Central memory CD8-positive, alpha-beta T cell (primary cell): ENCODE data around the gene SNCG.
"Not testable (repeated sequence)": the region's sequence is repeated elsewhere in the genome, so short reads cannot be mapped to it uniquely, and the experiment has no call there.

Source experiments
- ATAC-seq: fragments of 150-1000 bp; cut with Tn5 transposase; replicated peaks from 2 replicates; pipeline ENCODE4 v1.10.0; 2022; ENCODE audit warnings: mild to moderate bottlenecking, moderate FRiP score, moderate number of reproducible peaks; ENCODE audit not compliant: poor library complexity, severe bottlenecking; ENCODE audit errors: extremely low read depth
- DNase-seq, 2 donors: peaks; one replicate each; pipeline ENCODE4 v3.0.0; 2021; ENCODE audit warnings: low spot score in 2 of 2
- H3K27ac Mint-ChIP-seq: one replicate; pipeline ENCODE4 v1.8.0; 2022; ENCODE audit warnings: low read depth, mild to moderate bottlenecking, moderate library complexity, mixed read lengths
- H3K27me3 Mint-ChIP-seq: one replicate; pipeline ENCODE4 v1.8.0; 2022; ENCODE audit warnings: mixed read lengths
- H3K36me3 Mint-ChIP-seq: one replicate; pipeline ENCODE4 v1.8.0; 2022; ENCODE audit warnings: mild to moderate bottlenecking, moderate library complexity, mixed read lengths; ENCODE audit not compliant: insufficient read depth
- H3K4me1 Mint-ChIP-seq: one replicate; pipeline ENCODE4 v1.8.0; 2022; ENCODE audit warnings: mixed read lengths
- H3K4me3 Mint-ChIP-seq: one replicate; pipeline ENCODE4 v1.8.0; 2022; ENCODE audit warnings: mild to moderate bottlenecking, moderate library complexity, mixed read lengths
- H3K9me3 Mint-ChIP-seq: one replicate; pipeline ENCODE4 v1.8.0; 2022; ENCODE audit warnings: mixed read lengths

SNCG gene

DNA sequence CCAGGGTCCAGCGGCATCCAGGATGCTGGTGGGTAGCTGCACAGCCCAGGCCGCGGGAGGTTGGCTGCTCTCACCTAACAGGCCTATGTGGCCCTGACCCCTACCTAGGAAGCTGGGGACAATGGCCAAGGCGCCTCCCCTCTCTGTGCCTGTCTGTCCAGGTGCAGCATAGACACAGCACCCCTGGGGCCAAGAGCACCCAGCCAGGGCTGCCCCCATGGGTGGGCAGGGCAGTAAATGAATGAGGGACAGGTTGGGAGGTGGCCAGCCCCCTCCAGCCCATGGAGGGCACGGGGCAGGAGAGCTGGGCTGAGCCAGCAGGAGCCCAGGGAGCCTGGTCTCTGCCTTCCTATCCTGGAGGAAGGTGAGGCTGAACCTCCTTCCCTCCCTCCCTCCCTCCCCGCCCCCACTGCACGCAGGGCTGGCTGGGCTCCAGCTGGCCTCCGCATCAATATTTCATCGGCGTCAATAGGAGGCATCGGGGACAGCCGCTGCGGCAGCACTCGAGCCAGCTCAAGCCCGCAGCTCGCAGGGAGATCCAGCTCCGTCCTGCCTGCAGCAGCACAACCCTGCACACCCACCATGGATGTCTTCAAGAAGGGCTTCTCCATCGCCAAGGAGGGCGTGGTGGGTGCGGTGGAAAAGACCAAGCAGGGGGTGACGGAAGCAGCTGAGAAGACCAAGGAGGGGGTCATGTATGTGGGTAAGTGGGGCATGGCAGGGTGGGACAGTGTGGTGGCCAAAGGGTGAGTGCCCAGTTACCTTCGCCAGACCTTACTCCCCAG is at the start of gene SNCG:
TSS of gene SNCG (plus strand) at position 484 of the 785 bp plus-strand sequence. CDS start at position 583, 99 bp downstream.
- no peak for DNase-seq

DNA sequence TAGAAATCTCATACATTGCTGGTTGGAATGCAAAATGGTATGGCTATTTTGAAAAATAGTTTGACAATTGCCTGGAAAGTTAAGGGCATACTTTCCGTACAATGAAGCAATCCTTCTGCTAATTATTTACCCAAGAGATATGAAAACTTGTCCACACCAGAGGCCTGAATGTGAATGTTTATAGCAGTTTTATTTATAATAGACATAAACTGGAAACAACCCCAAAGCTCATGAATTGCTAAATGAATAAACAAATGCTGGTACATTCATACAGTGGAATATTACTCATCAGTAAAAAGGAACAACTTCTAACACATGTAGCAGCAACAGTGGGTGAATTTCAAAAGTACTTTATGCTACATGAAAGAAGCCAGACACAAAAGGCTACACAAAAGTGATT is 43.7 kb upstream of the SNCG start:
- H3K4me1 Mint-ChIP-seq: no peaks in the 10 kb centered on the region
- ATAC-seq (no peak), DNase-seq (no peak)
- H3K36me3 Mint-ChIP-seq: peaks cover 18% of the 10 kb centered on the region
- no peaks in the 10 kb centered on the region for H3K27me3 Mint-ChIP-seq
- H3K9me3 Mint-ChIP-seq: no peaks in the 10 kb centered on the region
- no peak overlapping the region for H3K4me3 Mint-ChIP-seq
- no peak overlapping the region for H3K27ac Mint-ChIP-seq

More for the DNA sequence above, at the start of gene SNCG:
- no peak within 1 kb of the TSS for H3K4me3 Mint-ChIP-seq
- no peaks in the 10 kb centered on the region for H3K36me3 Mint-ChIP-seq
- no peaks in the 10 kb centered on the region for H3K27me3 Mint-ChIP-seq
- ATAC-seq: no peak
- H3K4me1 Mint-ChIP-seq: peaks cover 4% of the 10 kb centered on the region
- H3K9me3 Mint-ChIP-seq: no peaks in the 10 kb centered on the region
- H3K27ac Mint-ChIP-seq: no peak within 1 kb of the TSS

DNA sequence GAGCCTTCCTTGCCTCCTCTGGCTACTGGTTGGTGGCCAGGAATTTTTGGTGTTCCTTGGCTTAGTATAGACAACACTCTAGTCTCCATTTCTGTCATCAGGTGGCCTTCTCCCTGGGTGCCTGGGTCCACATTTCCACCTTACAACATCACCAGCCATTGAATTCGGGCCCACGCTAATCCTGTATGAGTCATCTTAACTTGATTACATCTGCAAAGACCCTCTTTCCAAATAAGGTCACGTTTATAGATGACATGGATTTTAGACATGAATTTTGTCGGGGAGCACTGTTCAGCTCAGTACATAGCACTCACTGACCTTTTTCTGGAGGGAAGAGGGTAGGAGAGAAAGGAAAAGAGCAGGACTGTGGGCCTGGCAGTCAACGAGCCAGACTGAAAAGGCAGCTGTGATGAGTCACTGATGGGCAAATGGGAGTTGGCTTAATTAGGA is 40.4 kb upstream of the SNCG start:
- Mint-ChIP-seq H3K27me3 (no peaks in the 10 kb centered on the region), H3K27ac (no peak overlapping the region), H3K9me3 (no peaks in the 10 kb centered on the region), H3K4me1 (no peaks in the 10 kb centered on the region), H3K36me3 (peaks cover 20% of the 10 kb centered on the region), H3K4me3 (no peak overlapping the region)
- DNase-seq (no peak), ATAC-seq (no peak)

DNA sequence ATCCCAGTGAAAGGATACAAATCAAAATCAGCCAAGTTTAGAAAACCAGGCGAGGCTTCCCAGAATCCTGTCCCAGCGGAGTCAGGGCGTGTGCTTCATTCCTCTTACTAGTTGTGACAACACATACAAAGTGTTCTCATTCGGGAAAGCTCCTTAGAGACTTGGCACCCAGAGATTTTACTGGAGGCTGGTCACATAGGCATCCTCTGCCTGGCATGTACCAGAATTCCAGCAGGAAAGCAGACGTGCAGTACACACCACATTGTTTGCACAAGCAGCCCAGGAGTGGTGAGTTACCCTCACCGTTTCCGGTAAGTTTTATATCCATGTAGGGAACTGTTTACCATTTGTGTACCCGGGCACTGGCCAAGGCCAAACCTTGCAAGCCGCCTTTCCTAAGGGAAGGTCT is 35.8 kb upstream of the SNCG start:
- ATAC-seq: no peak
- Mint-ChIP-seq H3K4me1 (no peaks in the 10 kb centered on the region), H3K4me3 (no peak overlapping the region), H3K27ac (no peak overlapping the region), H3K36me3 (peaks cover 14% of the 10 kb centered on the region), H3K27me3 (no peaks in the 10 kb centered on the region), H3K9me3 (no peaks in the 10 kb centered on the region)
- DNase-seq: no peak

DNA sequence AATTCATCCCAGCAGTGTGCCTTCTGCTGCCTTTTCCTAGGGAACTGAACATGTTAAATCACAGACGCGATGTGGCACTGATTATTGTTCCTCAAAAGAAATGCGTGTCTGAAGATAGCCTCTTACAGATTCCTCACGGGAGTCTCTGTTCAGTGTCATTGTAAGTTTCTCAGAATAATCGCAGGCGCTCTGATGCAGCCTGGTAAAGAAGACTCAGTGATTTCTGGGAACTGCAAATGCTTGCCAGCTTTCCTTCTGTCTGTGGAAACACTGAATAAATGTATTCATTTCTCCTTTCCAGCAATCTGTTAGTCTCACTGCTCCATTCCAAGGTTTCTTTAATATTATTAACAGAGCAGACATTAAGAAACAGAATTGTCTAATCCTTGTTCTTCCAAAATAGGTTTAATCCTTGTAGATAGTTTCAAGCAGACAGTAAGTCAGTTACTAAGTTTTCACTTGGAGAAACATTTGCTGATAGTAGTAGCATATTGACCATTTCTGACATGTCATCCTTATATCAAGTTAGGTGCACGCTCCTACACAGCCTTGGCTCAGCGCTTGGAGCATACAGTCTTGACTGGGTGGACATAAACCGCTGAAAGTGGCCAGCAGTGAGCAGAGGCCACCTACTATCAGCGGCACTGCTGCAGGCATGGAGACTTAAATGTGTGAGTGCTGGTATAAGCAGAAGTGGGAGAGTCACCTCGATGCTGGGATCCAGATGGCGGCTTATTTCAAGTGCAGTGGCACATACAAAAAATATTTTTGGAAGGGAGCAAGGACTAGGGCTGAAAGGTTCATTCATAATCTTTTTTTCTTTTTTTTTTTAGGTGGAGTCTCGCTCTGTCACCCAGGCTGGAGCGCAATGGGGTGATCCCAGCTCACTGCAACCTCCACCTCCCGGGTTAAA is 28.7 kb upstream of the SNCG start:
- ATAC-seq: no peak
- Mint-ChIP-seq H3K27ac (peak overlapping the region; percentile 14), H3K4me1 (no peaks in the 10 kb centered on the region)

GRCh38 chr10:86931872-86932271 is 26.5 kb upstream of the SNCG start:
- peaks cover 5% of the 10 kb centered on the region for H3K36me3 Mint-ChIP-seq
- no peaks in the 10 kb centered on the region for H3K9me3 Mint-ChIP-seq
- peak overlapping the region; percentile 17 for H3K27ac Mint-ChIP-seq
- no peak overlapping the region for H3K4me3 Mint-ChIP-seq
- ATAC-seq (no peak), DNase-seq (no peak)
- no peaks in the 10 kb centered on the region for H3K4me1 Mint-ChIP-seq
- H3K27me3 Mint-ChIP-seq: no peaks in the 10 kb centered on the region

More for the DNA sequence above, 28.7 kb upstream of the SNCG start:
- Mint-ChIP-seq H3K36me3 (peaks cover 5% of the 10 kb centered on the region), H3K9me3 (no peaks in the 10 kb centered on the region), H3K27me3 (no peaks in the 10 kb centered on the region), H3K4me3 (no peak overlapping the region)
- no peak for DNase-seq

GRCh38 chr10:86932674-86933073 is 25.7 kb upstream of the SNCG start:
- DNase-seq (no peak), ATAC-seq (no peak)
- H3K4me3 Mint-ChIP-seq: no peak overlapping the region

GRCh38 chr10:86934162-86934711 is 24.2 kb upstream of the SNCG start:
- H3K27me3 Mint-ChIP-seq, H3K36me3 Mint-ChIP-seq, ATAC-seq, H3K4me3 Mint-ChIP-seq, H3K4me1 Mint-ChIP-seq, H3K27ac Mint-ChIP-seq, DNase-seq, H3K9me3 Mint-ChIP-seq: not testable (repeated sequence)

More at GRCh38 chr10:86932674-86933073, 25.7 kb upstream of the SNCG start:
- peaks cover 5% of the 10 kb centered on the region for H3K36me3 Mint-ChIP-seq
- no peak overlapping the region for H3K27ac Mint-ChIP-seq
- no peaks in the 10 kb centered on the region for H3K9me3 Mint-ChIP-seq
- no peaks in the 10 kb centered on the region for H3K27me3 Mint-ChIP-seq
- no peaks in the 10 kb centered on the region for H3K4me1 Mint-ChIP-seq

GRCh38 chr10:86936661-86937501 is 21.5 kb upstream of the SNCG start:
- Mint-ChIP-seq H3K27me3 (no peaks in the 10 kb centered on the region), H3K27ac (no peak overlapping the region), H3K4me1 (no peaks in the 10 kb centered on the region), H3K9me3 (no peaks in the 10 kb centered on the region), H3K4me3 (no peak overlapping the region), H3K36me3 (peaks cover 6% of the 10 kb centered on the region)
- DNase-seq (no peak), ATAC-seq (no peak)

DNA sequence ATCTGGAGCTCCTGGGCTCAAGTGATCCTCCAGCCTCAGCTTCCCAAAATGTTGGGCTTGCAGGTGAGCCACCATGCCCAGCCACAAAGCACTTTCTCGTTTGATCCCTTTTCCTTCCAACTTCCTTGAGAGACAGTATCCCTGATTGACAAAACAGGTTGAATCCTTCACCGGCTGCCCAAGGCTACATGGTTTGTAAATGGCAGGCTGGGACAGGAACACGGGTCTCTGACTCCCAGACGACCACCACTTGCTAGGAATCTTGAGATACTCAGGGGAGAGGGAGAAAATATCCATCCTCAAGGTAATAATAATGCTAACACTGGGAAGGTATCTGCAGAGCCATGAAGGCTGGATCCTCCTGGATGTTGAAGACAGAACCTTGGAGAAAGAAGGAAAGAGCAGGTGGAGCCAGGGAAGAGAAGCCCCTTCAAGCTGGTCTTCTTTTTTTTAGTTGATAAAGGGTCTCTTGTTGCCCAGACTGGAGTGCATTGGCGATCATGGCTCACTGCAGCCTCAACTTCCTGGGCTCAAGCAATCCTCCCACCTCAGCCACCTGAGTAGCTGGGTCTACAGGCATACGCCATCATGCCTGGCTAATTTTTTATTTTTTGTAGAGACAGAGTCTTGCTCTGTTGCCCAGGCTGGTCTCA is 20.8 kb upstream of the SNCG start:
- peaks cover 6% of the 10 kb centered on the region for H3K36me3 Mint-ChIP-seq
- no peak for ATAC-seq
- H3K9me3 Mint-ChIP-seq: no peaks in the 10 kb centered on the region
- no peak for DNase-seq
- no peak overlapping the region for H3K27ac Mint-ChIP-seq
- H3K27me3 Mint-ChIP-seq: no peaks in the 10 kb centered on the region
- H3K4me1 Mint-ChIP-seq: no peaks in the 10 kb centered on the region
- H3K4me3 Mint-ChIP-seq: no peak overlapping the region

GRCh38 chr10:86938260-86938659 is 20.1 kb upstream of the SNCG start:
- ATAC-seq (no peak), DNase-seq (no peak)
- Mint-ChIP-seq H3K9me3 (no peaks in the 10 kb centered on the region), H3K27ac (no peak overlapping the region), H3K36me3 (peaks cover 6% of the 10 kb centered on the region), H3K4me1 (no peaks in the 10 kb centered on the region), H3K27me3 (no peaks in the 10 kb centered on the region), H3K4me3 (no peak overlapping the region)
